A549 (cell line): Measurements from ENCODE around the gene CCDC78. TPM values are rescaled to one million over a fixed set of nuclear protein-coding genes. Genes with fewer than 3 reads are reported as not detected.
A peak's percentile ranks its signal among the peaks of the same experiment; 100 is the strongest.

Experiments used
- ATAC-seq, 2 experiments: fragments of 200-7000 bp in 1 of 2; fragments of >200 bp in 1 of 2; cut with Nextera tagmentation in 1 of 2; cut with Tn5 transposase in 1 of 2; 3 replicates each; pipeline versions ENCODE4 v1.8.0 to v1.9.1; 2018 to 2020; ENCODE audit warnings: mild to moderate bottlenecking in 1 of 2, moderate library complexity in 1 of 2
- CTCF ChIA-PET: fragments of 300-600 bp; sonication (Branson Sonifier 250); formaldehyde crosslinking; extraction: SDS; loops from one replicate; lab custom pipeline; 2021; ENCODE audit warnings: antibody characterized with exemption, inconsistent platforms; lab: Yijun Ruan, JAX
- POLR2A ChIA-PET: fragments of 350-600 bp; formaldehyde crosslinking; extraction: SDS; loops from one replicate; lab custom pipeline; 2021; ENCODE audit warnings: antibody characterized with exemption, inconsistent platforms; lab: Yijun Ruan, JAX
- DNase-seq, 2 experiments: peaks; one replicate each; pipeline versions ENCODE4 v3.0.0 to v3.0.0-alpha.2; 2011 to 2016; ENCODE audit warnings: low read depth in 1 of 2, low spot score in 1 of 2
- FAIRE-seq: peaks from 2 replicates; lab custom pipeline; 2011; peaks lifted over from hg19 to GRCh38; lab: Jason Lieb, UNC
- H3K27ac ChIP-seq, 2 experiments: fragments of >200 bp; sonication (Bioruptor Twin); formaldehyde crosslinking; 3 replicates each; pipeline ENCODE4 v1.5.1; 2016 to 2017
- H3K4me1 ChIP-seq: fragments of >200 bp; sonication (Bioruptor Twin); formaldehyde crosslinking; 3 replicates; pipeline ENCODE4 v1.6.1; 2016
- H3K4me2 ChIP-seq: fragments of >200 bp; sonication (Bioruptor Twin); formaldehyde crosslinking; 3 replicates; pipeline ENCODE4 v1.6.1; 2016
- H3K4me3 ChIP-seq: fragments of >200 bp; sonication (Bioruptor Twin); formaldehyde crosslinking; 3 replicates; pipeline ENCODE4 v1.5.1; 2016
- H3K9me3 ChIP-seq: fragments of >200 bp; sonication (Bioruptor Twin); formaldehyde crosslinking; 3 replicates; pipeline ENCODE4 v1.6.1; 2016
- BHLHE40 ChIP-seq: IDR thresholded peaks from 2 replicates; pipeline ENCODE4 v1.6.1; 2012; ENCODE audit warnings: low read depth, low read length, inconsistent platforms
- CBX2 ChIP-seq: fragments of 200-600 bp; sonication (generic); IDR thresholded peaks from 2 replicates; pipeline ENCODE4 v1.6.1; 2016; ENCODE audit warnings: low read depth, mild to moderate bottlenecking, borderline replicate concordance
- CBX8 ChIP-seq: fragments of 200-600 bp; sonication (generic); IDR thresholded peaks from 2 replicates; pipeline ENCODE4 v1.6.1; 2016
- CEBPB ChIP-seq, 2 experiments: fragments of >200 bp in 1 of 2; sonication (Bioruptor Twin) in 1 of 2; formaldehyde crosslinking in 1 of 2; IDR thresholded peaks; 2 replicates each; pipeline ENCODE4 v1.6.1; 2012 to 2016
- CHD4 ChIP-seq: fragments of 200-600 bp; sonication (generic); IDR thresholded peaks from 2 replicates; pipeline ENCODE4 v1.6.1; 2016; ENCODE audit warnings: antibody characterized with exemption, mild to moderate bottlenecking, borderline replicate concordance
- E2F6 ChIP-seq: IDR thresholded peaks from 2 replicates; pipeline ENCODE4 v1.6.1; 2012; ENCODE audit warnings: low read depth, borderline replicate concordance
- EHMT2 ChIP-seq: fragments of 200-600 bp; sonication (generic); IDR thresholded peaks from 2 replicates; pipeline ENCODE4 v1.6.1; 2016; ENCODE audit warnings: antibody characterized with exemption, low read depth, mild to moderate bottlenecking, moderate library complexity
- EP300 ChIP-seq, 2 experiments: fragments of >200 bp; sonication (Bioruptor Twin); formaldehyde crosslinking; IDR thresholded peaks; 2 replicates in 1 of 2; 3 replicates in 1 of 2; pipeline ENCODE4 v1.6.1; 2016 to 2017
- HDAC2 ChIP-seq: fragments of 200-600 bp; sonication (generic); IDR thresholded peaks from 2 replicates; pipeline ENCODE4 v1.6.1; 2016
- JUNB ChIP-seq: fragments of >200 bp; sonication (Bioruptor Twin); formaldehyde crosslinking; IDR thresholded peaks from 2 replicates; pipeline ENCODE4 v1.6.1; 2016
- KDM1A ChIP-seq: fragments of 200-600 bp; sonication (generic); IDR thresholded peaks from 2 replicates; pipeline ENCODE4 v1.6.1; 2016; ENCODE audit warnings: low read depth, mild to moderate bottlenecking
- KDM5A ChIP-seq: fragments of 200-600 bp; sonication (generic); IDR thresholded peaks from 2 replicates; pipeline ENCODE4 v1.6.1; 2016; ENCODE audit warnings: antibody characterized with exemption, mild to moderate bottlenecking
- MAZ ChIP-seq: fragments of 150-350 bp; IDR thresholded peaks from 2 replicates; pipeline ENCODE4 v1.6.1; 2014; ENCODE audit warnings: antibody characterized with exemption, low read depth, low read length, borderline replicate concordance
- NPAS2 ChIP-seq: fragments of 250-450 bp; sonication (Bioruptor Pico); IDR thresholded peaks from 2 replicates; pipeline ENCODE4 v1.8.0; 2022; ENCODE audit warnings: mild to moderate bottlenecking, moderate library complexity, borderline replicate concordance
- NR3C1 ChIP-seq: fragments of >200 bp; sonication (Bioruptor Twin); formaldehyde crosslinking; IDR thresholded peaks from 3 replicates; pipeline ENCODE4 v1.6.1; 2017
- POLR2AphosphoS2 ChIP-seq: conservative IDR thresholded peaks from 2 replicates; pipeline ENCODE4 v1.6.1; 2012; ENCODE audit warnings: low read length, improper control_type of control experiment, inconsistent platforms
- REST ChIP-seq: fragments of 200-600 bp; sonication (generic); IDR thresholded peaks from 2 replicates; pipeline ENCODE4 v1.6.1; 2016; ENCODE audit warnings: antibody characterized with exemption, mild to moderate bottlenecking, moderate library complexity
- RNF2 ChIP-seq: fragments of 200-600 bp; sonication (generic); IDR thresholded peaks from 2 replicates; pipeline ENCODE4 v1.6.1; 2016; ENCODE audit warnings: low read depth, mild to moderate bottlenecking, antibody characterized with exemption, moderate library complexity, borderline replicate concordance
- SMC3 ChIP-seq: fragments of >200 bp; sonication (Bioruptor Twin); formaldehyde crosslinking; IDR thresholded peaks from 3 replicates; pipeline ENCODE4 v1.6.1; 2018; ENCODE audit warnings: inconsistent platforms
- TFCP2L1 ChIP-seq: fragments of 250-450 bp; sonication (Bioruptor Pico); IDR thresholded peaks from 2 replicates; pipeline ENCODE4 v1.5.0; 2021; ENCODE audit warnings: mild to moderate bottlenecking
- USF2 ChIP-seq: fragments of 450-650 bp; IDR thresholded peaks from 2 replicates; pipeline ENCODE4 v1.6.1; 2014; ENCODE audit warnings: antibody characterized with exemption
- ZC3H11A ChIP-seq: fragments of 450-650 bp; IDR thresholded peaks from 2 replicates; pipeline ENCODE4 v1.6.1; 2014; ENCODE audit warnings: antibody characterized with exemption, mild to moderate bottlenecking
- ZNF302 ChIP-seq: fragments of 250-450 bp; sonication (Bioruptor Pico); IDR thresholded peaks from 2 replicates; pipeline ENCODE4 v1.9.0; 2021; ENCODE audit warnings: inconsistent platforms, mild to moderate bottlenecking, moderate library complexity
- ZSCAN20 ChIP-seq: fragments of 250-450 bp; sonication (Bioruptor Pico); IDR thresholded peaks from 2 replicates; pipeline ENCODE4 v1.8.0; 2022; ENCODE audit warnings: mild to moderate bottlenecking, moderate library complexity
- WGBS: methylation state at CpG from one replicate; pipeline ENCODE4 v1.1.6; 2017; ENCODE audit errors: missing lambda C conversion rate; 5-methylcytosine and 5-hydroxymethylcytosine counted together
- polyA plus RNA-seq, 4 experiments: library from polyadenylated mRNA; depleted of rRNA in 3 of 4; stranded (reverse); fragments of >200 nt; fragmentation: RNase III in 1 of 4; extraction: RNeasy Plus Mini Kit Qiagen cat#74134 plus additional on column Dnase treatment in 1 of 4; gene quantifications; 2 replicates in 3 of 4; 3 replicates in 1 of 4; pipeline ENCODE4 v1.2.3, GENCODE V29; 2011 to 2017
- TF ChIP-seq, protein P1 (sequence below): fragments of >200 bp; sonication (Bioruptor Twin); formaldehyde crosslinking; IDR thresholded peaks from 3 replicates; pipeline ENCODE4 v1.6.1; 2016
- TF ChIP-seq, protein P2 (sequence below): IDR thresholded peaks from 2 replicates; pipeline ENCODE4 v1.6.1; 2012

Gene CCDC78
- polyA plus RNA-seq, 2 of the 4 experiments (the other 2 are of a cell fraction), result 1.1 to 4.7 TPM

- TF ChIP-seq REST, result no peak
- no peak for TF ChIP-seq RNF2
- TF ChIP-seq ZC3H11A, result no peak
- TF ChIP-seq MAZ, result no peak
- peak; percentile 79 for TF ChIP-seq TFCP2L1
- no peak for TF ChIP-seq SMC3
- peak; percentile 74 for TF ChIP-seq E2F6
- TF ChIP-seq EP300 (IDR thresholded peaks at IDR 0.05), result no peak
- no peak for TF ChIP-seq KDM1A
- TF ChIP-seq CBX8, result no peak
These were observed 2.1 kb upstream of the CCDC78 start (continued) for GRCh38 chr16:728131-728889.

GRCh38 chr16:727291-727977 lies 1.2 kb upstream of the CCDC78 start:
- Histone ChIP-seq H3K4me2 (peak overlapping the region; percentile 100), H3K4me1 (peaks cover 13% of the 10 kb centered on the region), H3K27ac (peak overlapping the region; percentile 89 to 91), H3K4me3 (peak overlapping the region; percentile 60), H3K9me3 (no peaks in the 10 kb centered on the region)
- TF ChIP-seq NPAS2, result no peak
- 0 out of 2 replicates have a peak, but pooled peaks have one; percentile 3 for TF ChIP-seq USF2
- TF ChIP-seq, protein P1, sequence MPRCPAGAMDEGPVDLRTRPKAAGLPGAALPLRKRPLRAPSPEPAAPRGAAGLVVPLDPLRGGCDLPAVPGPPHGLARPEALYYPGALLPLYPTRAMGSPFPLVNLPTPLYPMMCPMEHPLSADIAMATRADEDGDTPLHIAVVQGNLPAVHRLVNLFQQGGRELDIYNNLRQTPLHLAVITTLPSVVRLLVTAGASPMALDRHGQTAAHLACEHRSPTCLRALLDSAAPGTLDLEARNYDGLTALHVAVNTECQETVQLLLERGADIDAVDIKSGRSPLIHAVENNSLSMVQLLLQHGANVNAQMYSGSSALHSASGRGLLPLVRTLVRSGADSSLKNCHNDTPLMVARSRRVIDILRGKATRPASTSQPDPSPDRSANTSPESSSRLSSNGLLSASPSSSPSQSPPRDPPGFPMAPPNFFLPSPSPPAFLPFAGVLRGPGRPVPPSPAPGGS, result no peak
- TF ChIP-seq BHLHE40, result no peak
- TF ChIP-seq POLR2AphosphoS2, result no peak
- TF ChIP-seq CBX2, result no peak
- no peak for TF ChIP-seq ZNF302 (CRISPR knock-in tag)
- TF ChIP-seq EHMT2, result no peak
- TF ChIP-seq RNF2, result 0 out of 2 replicates have a peak, but pooled peaks have one; percentile 80
- no peak for TF ChIP-seq REST
- no peak for TF ChIP-seq JUNB
- TF ChIP-seq HDAC2, result no peak
- no peak for TF ChIP-seq ZSCAN20 (CRISPR knock-in tag)
- no peak for TF ChIP-seq KDM5A
- TF ChIP-seq, protein P2, sequence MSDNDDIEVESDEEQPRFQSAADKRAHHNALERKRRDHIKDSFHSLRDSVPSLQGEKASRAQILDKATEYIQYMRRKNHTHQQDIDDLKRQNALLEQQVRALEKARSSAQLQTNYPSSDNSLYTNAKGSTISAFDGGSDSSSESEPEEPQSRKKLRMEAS, result peak; percentile 51
- no peak for TF ChIP-seq CEBPB (IDR thresholded peaks at IDR 0.05)
- TF ChIP-seq NR3C1, result no peak
- TF ChIP-seq CHD4, result no peak
- TF ChIP-seq CBX8, result no peak
- no peak for DNase-seq
- ATAC-seq, result peak; percentile 3 to 14; a peak in 5 of 6 replicates
- no peak for FAIRE-seq
- CTCF ChIA-PET, result interaction anchor here (0.6 to 28.0 kb wide), 3 partner anchors 13 to 59 kb away, joined by 3 to 656 read pairs (median 46); partner anchors contain the start of genes ANTKMT, CCDC78, CIAO3 and FBXL16
- POLR2A ChIA-PET, result interaction anchor here (1.0 to 1.4 kb wide), 4 partner anchors 7 to 20 kb away, joined by 4 to 12 read pairs (median 6); partner anchors contain the start of gene METRN
- WGBS, result 3% methylated on average over 20 of the region's 61 CpGs
